HepG2 (cell line): ENCODE results near the gene LYSET. TPM values are rescaled to one million over a fixed set of nuclear protein-coding genes. Genes with fewer than 3 reads are reported as not detected.

Experiments used
- AGO1 ChIP-seq: fragments of 200-400 bp; formaldehyde crosslinking; IDR thresholded peaks from 2 replicates; pipeline ENCODE4 v1.6.1; 2017; ENCODE audit warnings: mild to moderate bottlenecking, low read depth, low read length, moderate library complexity; ENCODE audit not compliant: poor library complexity, severe bottlenecking
- GABPB1 ChIP-seq: IDR thresholded peaks from 2 replicates; pipeline ENCODE4 v1.6.1; 2016; ENCODE audit warnings: mild to moderate bottlenecking, missing genetic modification reagents, moderate library complexity, missing compliant biosample characterization
- GATAD2A ChIP-seq: IDR thresholded peaks from 2 replicates; pipeline ENCODE4 v1.6.1; 2016
- HNRNPL ChIP-seq: fragments of 200-400 bp; formaldehyde crosslinking; IDR thresholded peaks from 2 replicates; pipeline ENCODE4 v1.6.1; 2017; ENCODE audit warnings: mild to moderate bottlenecking, low read depth, low read length
- JDP2 ChIP-seq: sonication (generic); formaldehyde crosslinking; IDR thresholded peaks from 2 replicates; pipeline ENCODE4 v1.8.1; 2022; ENCODE audit warnings: missing genetic modification reagents, borderline replicate concordance
- NFE2L1 ChIP-seq: sonication (generic); formaldehyde crosslinking; IDR thresholded peaks from 2 replicates; pipeline ENCODE4 v1.4.0; 2020; ENCODE audit warnings: missing genetic modification reagents, mild to moderate bottlenecking, borderline replicate concordance
- POGZ ChIP-seq: sonication (generic); formaldehyde crosslinking; IDR thresholded peaks from 2 replicates; pipeline ENCODE4 v1.4.0; 2020; ENCODE audit warnings: mild to moderate bottlenecking, missing genetic modification reagents
- TEAD2 ChIP-seq: sonication (generic); formaldehyde crosslinking; IDR thresholded peaks from 2 replicates; pipeline ENCODE4 v1.9.0; 2021; ENCODE audit warnings: missing genetic modification reagents
- ZBTB37 ChIP-seq: sonication (generic); formaldehyde crosslinking; IDR thresholded peaks from 2 replicates; pipeline ENCODE4 v1.4.0; 2020; ENCODE audit warnings: mild to moderate bottlenecking, missing genetic modification reagents
- ZNF224 ChIP-seq: sonication (generic); formaldehyde crosslinking; IDR thresholded peaks from 2 replicates; pipeline ENCODE4 v1.5.0; 2020; ENCODE audit warnings: mild to moderate bottlenecking, missing genetic modification reagents
- ZNF292 ChIP-seq: sonication (generic); formaldehyde crosslinking; IDR thresholded peaks from 2 replicates; pipeline ENCODE4 v1.8.1; 2022; ENCODE audit warnings: mild to moderate bottlenecking, low read depth, missing genetic modification reagents, borderline replicate concordance
- ZNF460 ChIP-seq: sonication (generic); formaldehyde crosslinking; IDR thresholded peaks from 2 replicates; pipeline ENCODE4 v1.5.1; 2020; ENCODE audit warnings: missing genetic modification reagents, mild to moderate bottlenecking, borderline replicate concordance
- ZNF589 ChIP-seq: sonication (generic); formaldehyde crosslinking; conservative IDR thresholded peaks from 2 replicates; pipeline ENCODE4 v1.8.0; 2022; ENCODE audit warnings: mild to moderate bottlenecking, moderate library complexity, missing genetic modification reagents
- ZNF713 ChIP-seq: sonication (generic); formaldehyde crosslinking; IDR thresholded peaks from 2 replicates; pipeline ENCODE4 v1.4.0; 2020; ENCODE audit warnings: mild to moderate bottlenecking, missing genetic modification reagents
- ZNF879 ChIP-seq: sonication (generic); formaldehyde crosslinking; IDR thresholded peaks from 2 replicates; pipeline ENCODE4 v1.8.1; 2023; ENCODE audit warnings: missing genetic modification reagents
- polyA plus RNA-seq, 8 experiments: library from polyadenylated mRNA; depleted of rRNA in 3 of 8; stranded (reverse) in 7 of 8; unstranded in 1 of 8; fragments of >200 nt; fragmentation: Illumina TruSeq in 4 of 8; extraction: Trizol in 4 of 8; gene quantifications; 2 replicates each; pipeline versions ENCODE4 v1.2.1 to v1.2.3, GENCODE V29; 2011 to 2016; ENCODE audit warnings: low read depth in 4 of 8, missing spikeins in 1 of 8, mixed read lengths in 1 of 8; ENCODE audit not compliant: insufficient read depth in 1 of 8
- total RNA-seq, 5 experiments: library from RNA; depleted of rRNA; stranded (reverse); fragments of >200 nt; fragmentation: Illumina TruSeq; extraction: Trizol; gene quantifications; 2 replicates each; pipeline ENCODE4 v1.2.3, GENCODE V29; 2016; ENCODE audit warnings: low read depth in 1 of 5
- TF ChIP-seq, protein P1 (sequence below): sonication (generic); formaldehyde crosslinking; IDR thresholded peaks from 2 replicates; pipeline ENCODE4 v1.4.0; 2020; ENCODE audit warnings: missing genetic modification reagents
- TF ChIP-seq, protein P2 (sequence below): sonication (generic); formaldehyde crosslinking; IDR thresholded peaks from 2 replicates; pipeline ENCODE4 v1.5.0; 2020; ENCODE audit warnings: mild to moderate bottlenecking, missing genetic modification reagents, moderate library complexity

The LYSET gene
- total and polyA plus RNA-seq, 2 of the 13 experiments (the other 11 are each of a cell fraction or from before 2014, with no cell fraction given) = 19.1 to 36.6 TPM

GRCh38 chr14:93142854-93143652 lies 42.1 kb upstream of the LYSET start (continued):
- TF ChIP-seq, protein P1, sequence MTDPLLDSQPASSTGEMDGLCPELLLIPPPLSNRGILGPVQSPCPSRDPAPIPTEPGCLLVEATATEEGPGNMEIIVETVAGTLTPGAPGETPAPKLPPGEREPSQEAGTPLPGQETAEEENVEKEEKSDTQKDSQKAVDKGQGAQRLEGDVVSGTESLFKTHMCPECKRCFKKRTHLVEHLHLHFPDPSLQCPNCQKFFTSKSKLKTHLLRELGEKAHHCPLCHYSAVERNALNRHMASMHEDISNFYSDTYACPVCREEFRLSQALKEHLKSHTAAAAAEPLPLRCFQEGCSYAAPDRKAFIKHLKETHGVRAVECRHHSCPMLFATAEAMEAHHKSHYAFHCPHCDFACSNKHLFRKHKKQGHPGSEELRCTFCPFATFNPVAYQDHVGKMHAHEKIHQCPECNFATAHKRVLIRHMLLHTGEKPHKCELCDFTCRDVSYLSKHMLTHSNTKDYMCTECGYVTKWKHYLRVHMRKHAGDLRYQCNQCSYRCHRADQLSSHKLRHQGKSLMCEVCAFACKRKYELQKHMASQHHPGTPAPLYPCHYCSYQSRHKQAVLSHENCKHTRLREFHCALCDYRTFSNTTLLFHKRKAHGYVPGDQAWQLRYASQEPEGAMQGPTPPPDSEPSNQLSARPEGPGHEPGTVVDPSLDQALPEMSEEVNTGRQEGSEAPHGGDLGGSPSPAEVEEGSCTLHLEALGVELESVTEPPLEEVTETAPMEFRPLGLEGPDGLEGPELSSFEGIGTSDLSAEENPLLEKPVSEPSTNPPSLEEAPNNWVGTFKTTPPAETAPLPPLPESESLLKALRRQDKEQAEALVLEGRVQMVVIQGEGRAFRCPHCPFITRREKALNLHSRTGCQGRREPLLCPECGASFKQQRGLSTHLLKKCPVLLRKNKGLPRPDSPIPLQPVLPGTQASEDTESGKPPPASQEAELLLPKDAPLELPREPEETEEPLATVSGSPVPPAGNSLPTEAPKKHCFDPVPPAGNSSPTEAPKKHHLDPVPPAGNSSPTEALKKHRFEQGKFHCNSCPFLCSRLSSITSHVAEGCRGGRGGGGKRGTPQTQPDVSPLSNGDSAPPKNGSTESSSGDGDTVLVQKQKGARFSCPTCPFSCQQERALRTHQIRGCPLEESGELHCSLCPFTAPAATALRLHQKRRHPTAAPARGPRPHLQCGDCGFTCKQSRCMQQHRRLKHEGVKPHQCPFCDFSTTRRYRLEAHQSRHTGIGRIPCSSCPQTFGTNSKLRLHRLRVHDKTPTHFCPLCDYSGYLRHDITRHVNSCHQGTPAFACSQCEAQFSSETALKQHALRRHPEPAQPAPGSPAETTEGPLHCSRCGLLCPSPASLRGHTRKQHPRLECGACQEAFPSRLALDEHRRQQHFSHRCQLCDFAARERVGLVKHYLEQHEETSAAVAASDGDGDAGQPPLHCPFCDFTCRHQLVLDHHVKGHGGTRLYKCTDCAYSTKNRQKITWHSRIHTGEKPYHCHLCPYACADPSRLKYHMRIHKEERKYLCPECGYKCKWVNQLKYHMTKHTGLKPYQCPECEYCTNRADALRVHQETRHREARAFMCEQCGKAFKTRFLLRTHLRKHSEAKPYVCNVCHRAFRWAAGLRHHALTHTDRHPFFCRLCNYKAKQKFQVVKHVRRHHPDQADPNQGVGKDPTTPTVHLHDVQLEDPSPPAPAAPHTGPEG = no peak
- TF ChIP-seq ZNF224 (CRISPR knock-in tag) = no peak
- 0 out of 2 replicates have a peak, but pooled peaks have one; percentile 57 for TF ChIP-seq ZNF292
- TF ChIP-seq JDP2 = no peak
- no peak for TF ChIP-seq AGO1
- TF ChIP-seq POGZ = peak; percentile 64
- TF ChIP-seq HNRNPL = no peak
- TF ChIP-seq TEAD2 = no peak
- TF ChIP-seq GABPB1 = no peak
- peak; percentile 95 for TF ChIP-seq ZNF460 (CRISPR knock-in tag)
- no peak for TF ChIP-seq ZBTB37 (CRISPR knock-in tag)
- no peak for TF ChIP-seq ZNF589
- no peak for TF ChIP-seq ZNF879
- peak; percentile 36; the same call in 1 of the 2 replicates for TF ChIP-seq GATAD2A (CRISPR knock-in tag)
- TF ChIP-seq, protein P2, sequence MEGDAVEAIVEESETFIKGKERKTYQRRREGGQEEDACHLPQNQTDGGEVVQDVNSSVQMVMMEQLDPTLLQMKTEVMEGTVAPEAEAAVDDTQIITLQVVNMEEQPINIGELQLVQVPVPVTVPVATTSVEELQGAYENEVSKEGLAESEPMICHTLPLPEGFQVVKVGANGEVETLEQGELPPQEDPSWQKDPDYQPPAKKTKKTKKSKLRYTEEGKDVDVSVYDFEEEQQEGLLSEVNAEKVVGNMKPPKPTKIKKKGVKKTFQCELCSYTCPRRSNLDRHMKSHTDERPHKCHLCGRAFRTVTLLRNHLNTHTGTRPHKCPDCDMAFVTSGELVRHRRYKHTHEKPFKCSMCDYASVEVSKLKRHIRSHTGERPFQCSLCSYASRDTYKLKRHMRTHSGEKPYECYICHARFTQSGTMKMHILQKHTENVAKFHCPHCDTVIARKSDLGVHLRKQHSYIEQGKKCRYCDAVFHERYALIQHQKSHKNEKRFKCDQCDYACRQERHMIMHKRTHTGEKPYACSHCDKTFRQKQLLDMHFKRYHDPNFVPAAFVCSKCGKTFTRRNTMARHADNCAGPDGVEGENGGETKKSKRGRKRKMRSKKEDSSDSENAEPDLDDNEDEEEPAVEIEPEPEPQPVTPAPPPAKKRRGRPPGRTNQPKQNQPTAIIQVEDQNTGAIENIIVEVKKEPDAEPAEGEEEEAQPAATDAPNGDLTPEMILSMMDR (CRISPR knock-in tag) = no peak
- TF ChIP-seq ZNF713 = no peak
- no peak for TF ChIP-seq NFE2L1 (CRISPR knock-in tag)
- TF ChIP-seq, all 625 proteins: peak for 49
